NCI-H748 (cell line): ENCODE results near the gene SLC26A6.

ENCODE experiments used
- DNase-seq: peaks from one replicate; lab custom pipeline; 2025; ENCODE audit not compliant: unreplicated experiment; lab: John Stamatoyannopoulos, UW

SLC26A6 gene

DNA sequence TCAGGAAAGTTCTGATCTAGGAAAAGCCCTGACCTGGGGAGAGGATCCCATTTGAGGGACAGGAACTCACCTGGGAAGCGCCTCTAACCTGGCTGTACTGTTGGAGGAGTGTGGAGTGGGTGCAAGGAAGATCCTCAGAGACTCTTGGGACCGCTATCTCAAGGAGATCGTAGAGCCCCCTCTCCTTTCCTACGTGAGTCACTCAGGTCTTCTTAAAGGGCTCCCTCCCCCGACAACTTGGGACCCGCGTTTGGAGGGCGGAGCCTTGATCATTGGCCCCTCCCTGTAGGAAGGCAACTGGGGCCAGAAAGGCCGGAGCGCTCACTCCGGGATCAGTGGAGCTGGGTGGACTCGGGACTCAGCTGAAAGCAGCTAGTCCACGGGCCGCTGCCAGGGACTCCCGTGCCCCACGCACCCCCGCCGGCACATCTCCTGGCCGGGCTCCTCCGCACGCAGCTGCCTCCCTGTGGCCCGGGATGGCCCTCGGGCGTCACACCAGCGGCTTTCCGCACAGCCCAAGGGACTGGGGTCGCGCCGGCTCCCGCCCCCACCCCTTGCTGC, 520 bp downstream of the SLC26A6 start:
- peak; percentile 44 for DNase-seq

DNA sequence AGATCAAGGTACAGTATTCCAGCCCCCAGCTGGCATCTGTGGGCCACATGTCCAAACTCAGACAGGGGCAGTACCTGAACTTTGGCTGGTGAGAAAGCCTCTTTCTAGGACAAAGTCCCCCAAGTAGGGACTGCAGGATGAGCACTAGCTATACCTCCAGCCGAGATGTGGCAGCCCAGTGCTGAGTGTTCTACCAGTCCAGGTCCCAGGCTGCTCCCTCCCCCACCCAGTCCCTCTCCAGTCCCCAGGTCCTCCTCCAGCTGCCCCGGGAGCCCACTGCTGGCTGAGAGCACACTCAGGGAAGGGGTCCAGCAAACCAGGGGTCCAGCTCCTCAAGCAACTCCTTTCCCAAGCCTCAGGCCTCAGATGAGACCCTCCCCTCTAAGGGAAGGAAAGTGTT, 1.5 kb downstream of the SLC26A6 start:
- no peak for DNase-seq

DNA sequence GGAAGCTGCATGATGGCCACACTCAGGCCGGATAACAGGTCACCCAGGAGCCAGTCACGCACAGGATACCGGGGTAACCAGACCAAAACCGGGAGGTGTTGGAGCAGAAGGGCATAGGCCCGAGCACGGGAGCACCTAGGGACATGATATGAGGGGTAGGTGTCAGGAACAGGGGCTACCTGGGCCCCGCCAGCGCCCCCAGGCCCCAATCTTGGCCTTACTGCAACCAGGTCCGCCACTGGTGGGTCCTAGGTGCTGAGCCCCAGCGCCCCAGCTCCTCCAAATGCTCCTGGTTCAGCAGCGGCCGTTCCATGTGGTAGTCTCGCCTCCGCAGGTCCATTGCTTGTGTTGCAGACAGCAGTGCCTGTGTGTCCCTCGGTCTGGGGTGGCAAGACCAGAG, 2.0 kb downstream of the SLC26A6 start:
- no peak for DNase-seq

DNA sequence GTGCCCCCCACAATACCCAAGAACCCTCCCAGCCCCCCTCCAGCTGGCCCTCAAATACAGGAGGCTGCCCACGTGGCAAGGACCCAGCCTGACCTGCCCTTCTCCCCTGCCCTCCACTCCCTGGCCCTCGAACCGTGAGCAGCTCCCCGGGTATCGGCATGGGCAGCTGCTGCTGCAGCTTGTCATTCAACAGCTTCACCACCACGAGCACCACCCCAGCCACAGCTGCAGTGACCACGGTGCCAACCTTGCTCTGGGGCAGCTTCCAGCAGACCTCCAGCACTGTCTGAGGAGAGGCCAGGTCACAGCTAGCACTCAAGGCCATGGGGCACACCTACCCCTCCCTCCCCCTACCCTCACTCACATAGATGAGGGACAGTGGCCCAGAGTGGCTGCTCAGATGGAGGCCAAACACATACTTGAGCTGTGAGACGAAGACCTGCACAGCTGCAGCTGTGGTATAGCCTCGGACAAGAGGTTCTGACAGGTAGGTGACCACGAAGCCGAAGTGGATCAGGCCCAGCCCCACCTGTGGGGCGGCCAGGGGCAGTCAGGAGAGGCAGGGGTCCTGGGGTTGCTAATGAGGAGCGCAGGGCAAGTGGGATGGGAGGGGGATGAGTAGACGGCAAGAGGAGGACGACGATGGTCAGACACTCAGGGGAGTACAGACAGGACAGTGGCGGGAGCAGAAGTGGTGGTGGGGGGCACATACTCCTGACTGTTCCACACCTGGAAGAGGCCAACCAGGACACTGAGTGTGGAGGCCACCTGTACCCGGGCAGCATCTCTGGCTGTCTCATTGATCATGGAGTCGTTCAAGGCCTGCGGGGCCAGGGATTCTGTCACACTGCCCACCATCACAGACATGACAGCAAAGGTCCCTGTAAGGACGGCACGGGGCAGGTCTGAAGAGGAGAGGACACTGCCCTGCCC, 3.5 kb downstream of the SLC26A6 start:
- no peak for DNase-seq

DNA sequence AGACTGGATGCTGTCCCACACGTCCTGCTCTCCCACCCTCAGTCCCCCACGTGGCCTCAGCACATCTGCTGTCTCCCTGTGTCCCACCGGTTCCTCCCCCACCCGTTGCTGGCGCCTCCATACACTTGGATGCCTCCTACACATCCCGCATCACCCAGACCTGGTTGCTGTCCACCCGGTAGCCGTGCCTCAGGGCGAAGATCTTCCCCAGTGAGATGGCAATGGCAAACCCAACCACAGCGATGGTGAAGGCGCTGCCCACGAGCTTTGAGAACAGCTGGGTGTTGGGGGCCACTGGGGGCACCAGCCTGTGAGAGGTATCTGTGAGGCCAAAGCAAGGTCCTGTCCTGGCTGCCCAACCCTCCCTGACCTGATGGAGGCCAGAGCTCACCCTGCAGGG, 4.4 kb downstream of the SLC26A6 start:
- no peak for DNase-seq

DNA sequence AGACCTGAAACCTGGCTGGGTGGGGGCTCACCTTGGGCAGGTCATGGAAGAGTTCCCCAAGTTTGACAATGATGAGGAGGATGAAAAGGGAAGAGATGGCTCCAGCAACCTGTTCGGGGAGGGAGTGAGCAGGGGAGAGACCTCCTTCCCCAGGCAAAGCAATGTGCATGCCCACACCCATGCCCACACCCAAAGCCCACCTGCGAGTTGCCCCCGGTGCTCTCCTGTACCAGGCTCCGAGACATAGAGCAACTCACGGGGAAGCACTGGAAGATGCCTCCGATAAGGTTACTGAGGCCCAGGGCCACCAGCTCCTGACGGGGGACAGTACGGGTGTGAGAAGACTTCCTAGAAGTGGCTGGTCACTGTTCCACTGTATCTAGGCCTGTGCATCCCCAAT, 4.9 kb downstream of the SLC26A6 start:
- DNase-seq = no peak

DNA sequence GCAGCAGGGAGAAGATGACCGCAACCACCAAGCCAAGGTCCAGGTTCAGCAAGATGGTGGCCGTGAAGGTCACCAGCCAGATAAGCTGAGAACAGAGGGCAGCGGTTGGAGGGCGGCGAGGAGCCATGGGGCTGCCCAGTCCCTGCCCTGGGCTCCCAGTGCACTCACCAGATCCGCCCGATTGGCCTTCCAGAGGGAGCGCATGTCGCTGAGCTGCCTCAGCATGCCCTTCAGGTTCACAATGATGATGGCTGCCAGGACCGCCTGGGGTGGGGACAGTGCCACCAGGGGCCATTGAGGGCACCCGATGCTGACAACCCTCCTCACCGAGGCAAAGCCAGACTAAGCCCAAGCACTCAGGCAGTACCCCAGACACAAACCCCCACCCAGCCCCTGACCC, 5.4 kb downstream of the SLC26A6 start:
- no peak for DNase-seq

DNA sequence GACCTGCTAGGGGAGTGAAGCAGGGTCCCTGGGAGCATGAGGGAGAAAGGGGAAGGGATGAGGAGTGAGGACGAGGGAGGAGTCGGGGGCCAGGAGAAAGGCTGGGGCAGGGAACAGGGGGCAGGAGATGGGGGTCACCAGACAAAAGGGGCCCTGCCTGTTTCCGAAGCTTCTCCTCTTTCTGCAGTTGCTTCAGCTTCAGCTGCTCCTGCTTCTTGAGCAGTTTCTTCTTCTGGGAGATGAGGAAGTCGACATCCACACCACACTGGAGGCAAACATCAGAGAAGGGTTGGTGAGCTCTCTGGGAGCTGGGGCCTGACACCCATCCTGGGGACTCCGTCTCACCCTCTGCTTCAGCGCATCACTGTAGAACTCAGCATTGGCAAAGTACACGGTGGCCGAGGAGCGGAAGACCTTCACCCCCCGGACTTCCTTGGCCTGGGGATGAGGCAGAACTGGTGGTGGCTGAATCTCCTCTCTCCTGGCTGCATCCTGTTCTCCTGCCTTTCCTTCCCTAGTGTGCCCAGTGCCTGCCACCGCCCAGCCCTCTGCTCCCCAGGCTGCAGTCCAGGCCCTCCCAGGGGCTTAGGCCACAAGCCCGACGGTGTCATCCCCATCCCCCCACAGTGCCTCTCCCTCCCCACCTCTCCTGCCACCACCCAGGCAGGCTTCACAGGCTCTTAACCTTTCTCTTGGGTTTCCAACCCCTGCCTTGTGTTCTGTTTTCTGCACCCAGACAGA, 6.8 kb downstream of the SLC26A6 start:
- no peak for DNase-seq

DNA sequence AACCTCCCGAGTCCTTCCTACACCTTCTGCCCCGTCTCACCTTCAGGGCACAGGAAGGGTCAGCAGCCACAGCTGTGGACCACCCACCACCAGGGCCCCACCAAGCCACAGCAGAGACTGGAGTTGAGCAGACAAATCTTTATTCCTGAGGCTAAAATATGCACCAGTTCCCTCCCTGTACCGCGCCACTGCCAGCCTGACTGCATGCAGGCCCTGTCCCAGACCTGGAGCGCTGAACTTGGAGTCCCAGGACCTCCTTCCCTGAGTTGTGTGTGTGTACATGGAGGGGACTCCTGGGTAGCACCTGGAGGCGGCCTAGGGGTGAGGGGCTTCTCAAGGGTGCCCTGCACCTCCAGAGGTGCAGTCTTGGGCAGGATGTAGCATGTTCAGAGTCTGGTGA, 9.7 kb downstream of the SLC26A6 start:
- DNase-seq = no peak

DNA sequence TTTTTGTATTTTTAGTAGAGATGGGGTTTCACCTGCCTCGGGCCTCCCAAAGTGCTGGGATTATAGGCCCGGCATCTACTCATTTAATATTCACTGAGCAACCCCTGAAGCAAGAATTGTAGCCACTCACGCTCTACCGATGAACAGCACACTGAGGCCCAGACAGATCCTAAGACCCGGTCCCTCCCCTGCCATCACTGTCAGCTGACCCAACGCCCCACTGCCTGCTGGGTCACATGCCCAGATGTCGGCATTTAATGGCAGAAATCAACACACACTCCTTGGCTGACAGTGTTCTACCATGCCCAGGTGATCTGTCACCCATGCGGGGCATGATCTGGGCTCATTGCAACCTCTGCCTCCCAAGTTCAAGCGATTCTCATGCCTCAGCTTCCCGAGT, 10.5 kb downstream of the SLC26A6 start:
- DNase-seq = no peak

DNA sequence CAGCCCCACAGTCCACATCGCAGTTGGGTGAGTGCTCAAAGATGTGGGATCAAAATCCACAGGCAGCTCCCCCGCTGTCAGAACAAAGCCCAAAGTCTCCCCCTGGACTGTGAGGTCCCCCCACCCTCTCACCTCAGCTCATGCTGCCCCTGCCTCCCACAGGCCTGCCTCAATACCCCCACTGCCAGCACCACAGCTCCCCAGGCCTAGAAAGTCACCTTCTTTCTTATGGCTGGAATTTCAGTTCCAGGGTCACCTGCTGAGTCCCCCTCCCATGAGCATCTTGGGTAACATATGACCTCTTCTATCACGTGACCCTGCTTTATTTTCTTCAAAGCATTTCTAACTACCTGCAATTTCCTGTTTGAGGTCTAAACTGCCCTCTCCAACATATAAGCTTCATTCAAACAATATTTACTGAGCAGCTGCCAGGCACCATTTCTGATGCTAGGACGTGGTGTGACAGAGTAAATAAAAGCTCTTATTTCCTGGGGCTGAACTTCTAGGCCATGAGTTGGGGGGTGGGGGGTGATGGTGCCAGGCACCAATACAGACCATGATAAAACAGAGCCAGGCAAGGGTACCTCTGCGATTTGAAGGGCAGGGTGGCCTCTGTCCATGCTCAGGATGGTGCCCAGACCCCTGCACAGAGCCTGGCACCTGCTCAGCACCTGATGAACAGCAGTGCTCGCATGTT, 11.3 kb downstream of the SLC26A6 start:
- DNase-seq = peak; percentile 82

DNA sequence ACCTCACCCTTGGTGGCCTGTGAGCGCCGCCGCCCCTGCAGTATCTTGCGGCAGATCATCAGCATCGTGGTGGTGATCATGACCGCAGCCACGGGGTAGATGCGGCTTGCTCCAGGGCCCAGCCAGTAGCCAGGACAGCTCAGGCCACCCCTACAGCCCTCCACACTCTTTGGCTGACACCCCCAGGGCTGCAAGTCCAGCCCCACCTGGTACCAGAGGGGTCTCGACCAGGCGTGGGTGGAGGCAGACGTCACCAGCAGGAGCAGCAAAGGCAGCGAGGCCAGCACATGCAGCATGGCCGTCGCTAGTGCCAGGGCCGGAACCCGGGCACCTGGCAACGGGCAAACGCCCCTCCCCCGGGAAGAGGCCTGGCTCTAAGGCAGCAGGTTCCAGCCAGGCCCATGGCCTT, 13.8 kb downstream of the SLC26A6 start, which contains the start of gene TMEM89:
TSS of gene TMEM89 (minus strand) at position 309 of the 409 bp plus-strand sequence. CDS start at position 296, 13 bp downstream.
- DNase-seq = no peak

DNA sequence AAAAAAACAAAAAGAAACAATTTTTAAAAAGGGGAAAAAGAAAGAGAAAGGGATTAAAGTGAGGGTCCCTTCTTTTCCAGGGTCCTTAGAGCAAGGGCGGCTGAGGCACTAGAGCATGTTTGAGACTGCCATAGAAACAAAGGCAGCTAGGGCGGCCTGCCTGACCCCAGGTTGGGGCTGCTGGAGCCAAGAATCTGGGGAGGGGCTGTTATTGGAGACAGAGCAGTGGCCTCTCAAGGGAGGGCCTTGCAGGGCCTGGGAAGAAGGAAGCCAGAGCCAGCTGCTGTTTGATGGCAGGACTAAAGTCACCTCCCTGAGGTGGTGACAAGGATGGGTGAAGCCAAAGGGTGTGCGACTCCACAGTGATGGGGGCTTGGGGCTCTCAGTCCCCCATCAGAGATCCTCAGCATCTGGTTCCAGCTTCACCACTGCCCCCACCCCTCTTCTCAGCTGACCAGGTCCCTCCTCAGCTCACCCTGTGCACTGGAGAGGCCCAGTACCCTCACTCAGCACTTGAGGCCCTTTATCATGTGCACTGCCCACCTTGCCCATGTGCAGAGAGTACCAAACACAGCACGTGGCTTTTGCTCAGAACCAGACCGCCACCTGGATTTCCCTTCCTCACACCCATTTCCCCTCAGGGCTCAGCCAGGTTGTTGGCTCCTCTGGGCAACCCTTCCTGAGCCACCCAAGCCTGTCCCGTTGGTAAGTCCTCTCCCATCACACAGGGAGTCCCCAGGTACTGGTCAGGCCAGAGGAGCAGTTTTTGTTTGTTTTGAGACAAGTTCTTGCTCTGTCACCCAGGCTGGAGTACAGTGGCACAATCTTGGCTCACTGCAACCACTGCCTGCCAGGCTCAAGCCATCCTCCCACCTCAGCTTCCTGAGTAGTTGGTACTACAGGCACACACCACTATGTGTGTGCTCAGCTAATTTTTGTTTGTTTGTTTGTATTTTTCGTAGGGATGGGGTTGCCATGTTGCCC, 15.4 kb downstream of the SLC26A6 start:
- DNase-seq = no peak

DNA sequence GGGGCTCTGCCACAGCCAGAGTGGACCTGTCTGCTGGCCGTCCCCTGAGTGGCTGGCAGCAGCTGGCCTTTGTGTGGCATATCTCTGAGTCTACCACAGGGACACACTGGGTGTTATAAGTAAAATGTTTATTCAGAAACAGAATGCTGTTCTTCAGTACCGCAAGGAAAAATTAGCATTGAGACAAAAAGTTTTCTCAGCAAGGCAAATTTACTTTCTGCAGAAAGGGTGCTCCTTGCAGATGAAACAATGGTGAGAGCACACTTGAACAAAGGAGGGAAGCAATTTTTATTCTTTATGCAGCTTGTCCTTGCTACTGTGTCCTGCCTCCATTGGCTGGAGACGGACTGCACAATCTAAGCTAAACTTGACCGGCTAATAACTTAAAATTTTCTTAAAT, 17.7 kb downstream of the SLC26A6 start:
- DNase-seq = no peak

DNA sequence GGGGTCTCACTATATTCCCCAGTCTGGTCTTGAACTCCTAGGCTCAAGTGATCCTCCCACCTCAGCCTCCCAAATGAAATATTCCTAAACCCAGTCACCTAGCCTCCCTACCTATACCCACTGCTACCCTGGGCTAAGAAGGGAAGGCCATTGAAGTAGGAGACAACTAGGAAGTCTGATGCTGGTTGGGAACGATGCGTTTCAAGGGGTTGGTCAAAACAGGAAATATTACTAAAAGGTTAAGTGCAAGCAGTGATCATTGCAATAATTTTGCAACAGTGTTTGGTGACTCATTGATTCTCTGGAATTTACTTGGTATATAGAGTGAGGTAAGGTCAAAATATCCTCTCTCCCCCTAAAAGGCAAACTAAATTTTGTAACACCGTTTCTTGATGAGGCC, 21.2 kb downstream of the SLC26A6 start:
- no peak for DNase-seq

DNA sequence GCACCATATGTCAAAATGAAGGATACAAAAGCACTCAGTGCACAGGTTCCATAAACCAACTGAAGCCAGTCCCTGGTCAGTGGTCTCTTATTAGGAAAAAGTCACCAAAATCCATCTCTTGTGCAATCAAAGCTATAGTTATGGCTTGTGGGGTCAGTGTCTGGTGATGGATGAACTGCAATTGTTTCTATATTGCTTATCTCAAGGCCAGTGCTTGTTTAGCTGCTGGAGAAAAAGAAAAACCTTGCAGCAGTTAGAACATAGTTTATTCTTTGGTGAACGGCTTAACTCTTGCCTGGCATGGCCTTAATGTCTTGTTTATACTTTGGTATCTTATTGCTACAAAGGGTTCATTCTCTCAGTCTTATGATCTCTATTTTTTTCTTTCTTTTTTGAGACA, 23.0 kb downstream of the SLC26A6 start:
- no peak for DNase-seq

DNA sequence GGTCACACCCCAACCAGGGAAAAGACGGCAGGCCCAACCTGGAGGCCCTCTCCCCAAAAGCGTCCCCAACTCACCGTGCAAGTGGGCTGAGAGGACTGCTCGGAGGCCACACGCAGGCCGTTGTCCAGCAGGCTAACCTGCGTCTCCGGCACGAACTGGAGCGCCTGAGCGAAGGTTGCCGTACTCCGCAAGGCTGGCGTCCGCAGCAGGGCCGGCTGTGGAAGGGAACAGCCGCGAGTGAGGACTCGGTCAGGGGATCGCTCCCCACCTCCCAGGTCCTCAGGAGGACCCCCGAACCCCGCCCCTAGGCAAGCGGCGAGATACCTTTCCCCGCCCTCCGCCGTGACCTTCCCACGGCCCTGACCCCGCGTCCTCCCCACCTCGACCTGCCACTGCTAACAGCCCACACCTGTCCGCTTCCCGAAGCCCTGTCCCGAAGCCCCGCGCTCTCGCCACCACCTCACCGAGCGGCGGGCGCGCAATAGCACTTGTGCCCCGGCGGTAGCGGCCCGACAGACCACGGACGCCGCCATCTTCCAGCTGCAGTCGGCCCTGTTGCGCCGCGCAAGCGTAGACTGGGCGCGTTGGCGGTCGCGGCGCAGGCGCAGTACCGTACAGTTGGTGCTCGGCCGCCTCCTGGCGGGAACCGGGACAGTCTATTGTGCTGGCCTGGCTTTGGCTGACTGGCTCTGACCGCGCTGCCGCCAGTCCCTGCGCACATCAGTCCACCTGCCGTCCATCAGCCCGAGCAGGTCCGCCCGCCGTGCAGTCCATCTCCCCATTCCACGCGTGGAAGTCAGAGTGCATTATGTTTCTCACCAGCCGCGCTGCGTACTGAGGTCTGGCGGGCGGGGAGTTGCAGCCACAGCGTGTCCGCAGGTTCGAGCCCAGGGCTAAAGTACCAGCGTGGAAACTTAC, 25.9 kb downstream of the SLC26A6 start, which contains the start of gene UQCRC1:
TSS of gene UQCRC1 (minus strand) at position 559 of the 918 bp plus-strand sequence. CDS start at position 533, 26 bp downstream.
- DNase-seq = peak; percentile 89

DNA sequence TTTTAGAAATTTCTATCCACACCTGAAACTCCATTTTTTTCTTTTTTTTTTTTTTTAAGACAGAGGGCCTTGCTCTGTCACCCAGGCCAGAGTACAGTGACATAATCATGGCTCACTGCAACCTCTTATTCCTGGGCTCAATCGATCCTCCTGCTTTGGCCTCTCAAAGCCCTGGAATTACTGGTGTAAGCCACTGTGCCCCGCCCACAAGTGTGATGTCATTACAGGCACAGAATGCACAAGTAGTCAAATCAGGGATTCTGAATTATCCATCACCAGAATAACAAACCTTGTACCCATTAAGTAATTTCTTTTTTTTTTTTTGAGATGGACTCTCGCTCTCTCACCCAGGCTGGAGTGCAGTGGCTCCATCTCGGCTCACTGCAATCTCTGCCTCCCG, 27.7 kb downstream of the SLC26A6 start:
- DNase-seq = no peak

DNA sequence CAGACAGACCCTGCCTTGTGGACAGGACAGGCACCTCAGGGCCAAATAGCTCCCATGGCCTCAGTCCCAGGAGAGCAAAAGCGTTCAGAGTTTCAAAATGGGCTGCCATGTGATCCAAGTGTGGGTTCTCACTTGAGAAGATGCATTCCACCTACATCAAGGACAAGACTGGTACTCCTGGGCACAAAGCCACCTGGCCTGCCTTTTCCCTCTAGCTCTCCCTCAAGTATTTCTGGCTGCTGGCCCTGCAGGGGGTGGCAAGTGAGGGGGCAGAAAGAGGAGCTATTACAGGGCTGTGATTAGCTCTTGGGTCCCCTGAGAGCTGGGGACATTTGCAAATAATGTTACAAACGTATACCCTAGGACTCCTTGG, 33.7 kb downstream of the SLC26A6 start:
- DNase-seq = no peak
